Measurements from ENCODE around the gene RTN4IP1. TPM values are rescaled to one million over a fixed set of nuclear protein-coding genes. Genes with fewer than 3 reads are reported as not detected.

RTN4IP1 gene
- total and polyA plus RNA-seq, 2 of the 13 experiments (the other 11 are each of a cell fraction or from before 2014, with no cell fraction given), result 5.5 to 17.2 TPM

DNA sequence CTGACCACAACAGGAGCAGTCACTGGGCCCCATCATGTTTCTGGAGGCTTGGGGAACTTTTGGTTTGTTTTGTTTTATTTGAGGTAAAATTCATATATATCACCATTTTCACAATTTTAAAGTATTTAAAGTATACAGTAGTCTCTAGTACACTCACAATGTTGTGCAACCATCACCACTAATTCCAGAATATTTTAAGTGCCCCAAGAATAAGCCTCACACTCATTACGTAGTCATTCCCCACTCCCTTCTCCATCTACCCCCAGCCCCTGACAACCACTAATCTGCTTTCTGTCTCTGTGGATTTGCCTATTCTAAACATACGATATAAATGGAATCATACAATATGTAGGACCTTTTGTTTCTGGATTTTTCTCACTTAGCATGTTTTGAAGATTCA is 29.0 kb downstream of the RTN4IP1 start:
- 93% methylated on average over 2 of the region's 2 CpGs for WGBS (ENCODE audit: low lambda C conversion rate)
- Histone ChIP-seq H3K27ac (ENCODE audit: extremely low read length, insufficient read depth, low read length) (no peak overlapping the region), H3K27me3 (ENCODE audit: control insufficient read depth in 1 of 2, insufficient read depth in 2 of 2, low read length in 2 of 2) (no peaks in the 10 kb centered on the region), H3K36me3 (replicated peaks in 1 of 2; ENCODE audit: control insufficient read depth in 1 of 2, insufficient read depth in 2 of 2, low read length in 2 of 2) (no peaks in the 10 kb centered on the region), H3K4me1 (ENCODE audit: insufficient read depth, low read length) (no peaks in the 10 kb centered on the region), H3K79me2 (ENCODE audit: insufficient read depth, low read length) (no peaks in the 10 kb centered on the region), H3K4me2 (ENCODE audit: low read depth, low read length) (no peak overlapping the region), H3K4me3 (replicated peaks in 1 of 3; ENCODE audit: insufficient read depth in 1 of 3, low read depth in 2 of 3, low read length in 3 of 3) (no peak overlapping the region), H3K9me3 (ENCODE audit: low read length) (no peaks in the 10 kb centered on the region), H3K9ac (ENCODE audit: insufficient read depth, low read depth, low read length) (no peak overlapping the region), H2AFZ (ENCODE audit: low read length) (no peak overlapping the region), H4K20me1 (ENCODE audit: insufficient read depth, low read length) (no peaks in the 10 kb centered on the region)
- ChIA-PET CTCF (ENCODE audit: low intra/inter-chr PET ratio, low total read pairs) (no interaction called here), POLR2A (no interaction called here)
- ATAC-seq (no peak), DNase-seq (ENCODE audit: low spot score) (no peak), FAIRE-seq (no peak)
- BruUV-seq (replicated peaks), result no TSS peak
- intact Hi-C loops (cut with micrococcal nuclease; ENCODE audit: unreplicated experiment), result no loop called here
- in situ Hi-C loops (cut with HindIII; ENCODE audit: extremely low pct_ligation_motif_present, low pct_unique_long_range_greater_than_20kb), result loop anchor here (10.0 kb wide), 1 partner anchor 374 kb away; the partner anchor contains the start of gene CD24
- TF ChIP-seq DPF2 (CRISPR knock-in tag; IDR thresholded peaks at IDR 0.05; ENCODE audit: borderline replicate concordance, low read depth), result no peak
- TF ChIP-seq ZNF546 (CRISPR knock-in tag; conservative IDR thresholded peaks at IDR 0.05), result no peak
- no peak for TF ChIP-seq TAF15 (IDR thresholded peaks at IDR 0.05; ENCODE audit: low read depth, low read length, poor library complexity, severe bottlenecking)
- TF ChIP-seq ZNF766 (CRISPR knock-in tag; IDR thresholded peaks at IDR 0.05; ENCODE audit: borderline replicate concordance), result no peak
- no peak for TF ChIP-seq ZNF296 (CRISPR knock-in tag; conservative IDR thresholded peaks at IDR 0.05)
- TF ChIP-seq KLF16 (CRISPR knock-in tag; IDR thresholded peaks at IDR 0.05), result no peak
- no peak for TF ChIP-seq CHD4 (IDR thresholded peaks at IDR 0.05; ENCODE audit: borderline replicate concordance, low read length)
- TF ChIP-seq, protein P1, sequence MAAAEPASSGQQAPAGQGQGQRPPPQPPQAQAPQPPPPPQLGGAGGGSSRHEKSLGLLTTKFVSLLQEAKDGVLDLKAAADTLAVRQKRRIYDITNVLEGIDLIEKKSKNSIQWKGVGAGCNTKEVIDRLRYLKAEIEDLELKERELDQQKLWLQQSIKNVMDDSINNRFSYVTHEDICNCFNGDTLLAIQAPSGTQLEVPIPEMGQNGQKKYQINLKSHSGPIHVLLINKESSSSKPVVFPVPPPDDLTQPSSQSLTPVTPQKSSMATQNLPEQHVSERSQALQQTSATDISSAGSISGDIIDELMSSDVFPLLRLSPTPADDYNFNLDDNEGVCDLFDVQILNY (CRISPR knock-in tag; conservative IDR thresholded peaks at IDR 0.05), result no peak
- no peak for TF ChIP-seq CREB3 (CRISPR knock-in tag; IDR thresholded peaks at IDR 0.05)
- TF ChIP-seq ZKSCAN8 (CRISPR knock-in tag; IDR thresholded peaks at IDR 0.05; ENCODE audit: borderline replicate concordance), result no peak

All from HepG2 (cell line).